H1 (cell line): ENCODE results near the gene RAB3GAP2. TPM values are rescaled to one million over a fixed set of nuclear protein-coding genes. Genes with fewer than 3 reads are reported as not detected.

ENCODE experiments used
- CTCF ChIA-PET: fragments of 300-600 bp; sonication (Branson Sonifier 250); formaldehyde crosslinking; loops from one replicate; lab custom pipeline; 2021; ENCODE audit not compliant: partially characterized antibody; lab: Charles Lee
- POLR2A ChIA-PET: fragments of 300-600 bp; sonication (Branson Sonifier 250); formaldehyde crosslinking; loops from one replicate; lab custom pipeline; 2021; ENCODE audit warnings: inconsistent platforms; ENCODE audit not compliant: partially characterized antibody; lab: Charles Lee
- DNase-seq, 2 experiments: peaks; one replicate each; pipeline versions ENCODE4 v3.0.0 to v3.0.0-alpha.2; 2010 to 2022; ENCODE audit warnings: low spot score in 2 of 2, low read depth in 1 of 2, mixed read lengths in 1 of 2
- FAIRE-seq: peaks from 2 replicates; lab custom pipeline; 2011; peaks lifted over from hg19 to GRCh38; lab: Jason Lieb, UNC
- H2AFZ ChIP-seq: 2 replicates; pipeline ENCODE4 v1.8.1; 2012; ENCODE audit warnings: low read length, inconsistent platforms
- H2AK5ac ChIP-seq: 2 replicates; pipeline ENCODE4 v1.6.1; 2013; ENCODE audit warnings: low read depth, low read length
- H2BK120ac ChIP-seq: replicated peaks from 2 replicates; pipeline ENCODE3; 2013; ENCODE audit warnings: low read depth, low read length, inconsistent platforms
- H2BK12ac ChIP-seq: 2 replicates; pipeline ENCODE4 v1.6.1; 2013; ENCODE audit warnings: low read depth, low read length
- H2BK15ac ChIP-seq: 2 replicates; pipeline ENCODE4 v1.6.1; 2013; ENCODE audit warnings: low read length
- H2BK20ac ChIP-seq: 2 replicates; pipeline ENCODE4 v1.6.1; 2013; ENCODE audit warnings: low read length
- H2BK5ac ChIP-seq: 2 replicates; pipeline ENCODE4 v1.6.1; 2013; ENCODE audit warnings: low read depth, low read length
- H3K14ac ChIP-seq: 2 replicates; pipeline ENCODE4 v1.6.1; 2013; ENCODE audit warnings: inconsistent platforms; ENCODE audit not compliant: insufficient read length
- H3K18ac ChIP-seq: 2 replicates; pipeline ENCODE4 v1.6.1; 2013; ENCODE audit warnings: low read length; ENCODE audit errors: extremely low read depth
- H3K23ac ChIP-seq: 2 replicates; pipeline ENCODE4 v1.6.1; 2013; ENCODE audit warnings: inconsistent platforms; ENCODE audit not compliant: insufficient read length
- H3K23me2 ChIP-seq: 2 replicates; pipeline ENCODE4 v1.6.1; 2013; ENCODE audit warnings: low read depth, low read length
- H3K27ac ChIP-seq: 2 replicates; pipeline ENCODE4 v1.6.1; 2011; ENCODE audit warnings: low read depth, low read length, inconsistent platforms
- H3K27me3 ChIP-seq, 4 experiments: replicated peaks in 1 of 4; 1 replicate in 1 of 4; 2 replicates in 3 of 4; pipeline versions ENCODE4 v1.6.1 to v1.8.1; 2011 to 2013; ENCODE audit warnings: low read length in 3 of 4, mild to moderate bottlenecking in 3 of 4, inconsistent platforms in 2 of 4, mixed read lengths in 2 of 4, moderate library complexity in 1 of 4; ENCODE audit not compliant: control insufficient read depth in 3 of 4, insufficient read depth in 3 of 4; ENCODE audit errors: extremely low read depth in 1 of 4
- H3K36me3 ChIP-seq, 4 experiments: 2 replicates each; pipeline versions ENCODE4 v1.6.1 to v1.8.1; 2011 to 2013; ENCODE audit warnings: mild to moderate bottlenecking in 4 of 4, low read length in 3 of 4, moderate library complexity in 2 of 4, control low read depth in 1 of 4, inconsistent platforms in 1 of 4; ENCODE audit not compliant: insufficient read depth in 4 of 4, control insufficient read depth in 2 of 4
- H3K4ac ChIP-seq: replicated peaks from 2 replicates; pipeline ENCODE3; 2013; ENCODE audit warnings: low read length, low read depth, mixed read lengths, inconsistent platforms; ENCODE audit not compliant: insufficient read length
- H3K4me1 ChIP-seq, 4 experiments: replicated peaks in 1 of 4; 1 replicate in 1 of 4; 2 replicates in 3 of 4; pipeline versions ENCODE4 v1.6.1 to v1.8.1; 2011 to 2013; ENCODE audit warnings: low read length in 3 of 4, inconsistent platforms in 2 of 4, mixed read lengths in 1 of 4; ENCODE audit not compliant: insufficient read depth in 4 of 4, control insufficient read depth in 3 of 4
- H3K4me2 ChIP-seq, 2 experiments: 2 replicates each; pipeline versions ENCODE4 v1.6.1 to v1.8.1; 2011 to 2013; ENCODE audit warnings: low read depth in 2 of 2, low read length in 2 of 2, control low read depth in 1 of 2, inconsistent platforms in 1 of 2, mild to moderate bottlenecking in 1 of 2; ENCODE audit not compliant: insufficient read depth in 1 of 2
- H3K4me3 ChIP-seq, 4 experiments: fragments of 200-600, 300-600 bp in 1 of 4; sonication (generic), shearing (Covaris generic), sonication (Bioruptor Twin) in 1 of 4; 2 replicates each; pipeline versions ENCODE4 v1.5.1 to v1.8.1; 2011 to 2016; ENCODE audit warnings: low read length in 4 of 4, low read depth in 3 of 4, control low read depth in 2 of 4, inconsistent platforms in 2 of 4, mild to moderate bottlenecking in 2 of 4, mixed read lengths in 1 of 4, moderate library complexity in 1 of 4; ENCODE audit not compliant: insufficient read depth in 2 of 4; ENCODE audit errors: extremely low read depth in 1 of 4
- H3K56ac ChIP-seq: replicated peaks from 2 replicates; pipeline ENCODE3; 2013; ENCODE audit warnings: low read depth, mild to moderate bottlenecking, mixed read lengths, low read length, inconsistent platforms; ENCODE audit not compliant: insufficient read length
- H3K79me1 ChIP-seq: 2 replicates; pipeline ENCODE4 v1.6.1; 2013; ENCODE audit warnings: low read depth, low read length, control low read depth
- H3K79me2 ChIP-seq, 2 experiments: 2 replicates each; pipeline versions ENCODE4 v1.6.1 to v1.8.1; 2012 to 2013; ENCODE audit warnings: low read length in 2 of 2, mild to moderate bottlenecking in 2 of 2, inconsistent platforms in 1 of 2; ENCODE audit not compliant: insufficient read depth in 2 of 2, control insufficient read depth in 1 of 2
- H3K9ac ChIP-seq, 4 experiments: replicated peaks in 1 of 4; 1 replicate in 1 of 4; 2 replicates in 3 of 4; pipeline versions ENCODE4 v1.6.1 to v1.8.1; 2011 to 2013; ENCODE audit warnings: low read depth in 3 of 4, low read length in 3 of 4, control low read depth in 2 of 4, mild to moderate bottlenecking in 2 of 4, moderate library complexity in 2 of 4, inconsistent platforms in 1 of 4; ENCODE audit errors: extremely low read depth in 1 of 4
- H3K9me3 ChIP-seq, 2 experiments: 2 replicates each; pipeline versions ENCODE4 v1.6.1 to v1.8.1; 2012 to 2013; ENCODE audit warnings: mild to moderate bottlenecking in 2 of 2, moderate library complexity in 2 of 2, control low read depth in 1 of 2, inconsistent platforms in 1 of 2, low read depth in 1 of 2, low read length in 1 of 2, mixed read lengths in 1 of 2; ENCODE audit not compliant: insufficient read depth in 2 of 2
- H4K20me1 ChIP-seq, 2 experiments: replicated peaks in 1 of 2; 2 replicates each; pipeline versions ENCODE3 to v1.8.1; 2011 to 2013; ENCODE audit warnings: inconsistent platforms in 2 of 2, low read length in 2 of 2, mild to moderate bottlenecking in 1 of 2; ENCODE audit not compliant: insufficient read depth in 2 of 2, control insufficient read depth in 1 of 2
- H4K5ac ChIP-seq: 2 replicates; pipeline ENCODE4 v1.6.1; 2013; ENCODE audit warnings: low read length, low read depth, mixed read lengths, inconsistent platforms; ENCODE audit not compliant: insufficient read length
- H4K8ac ChIP-seq: 2 replicates; pipeline ENCODE4 v1.8.0; 2013; ENCODE audit warnings: mild to moderate bottlenecking, moderate library complexity, low read length, inconsistent platforms; ENCODE audit not compliant: insufficient read depth; ENCODE audit errors: extremely low read depth
- H4K91ac ChIP-seq: replicated peaks from 2 replicates; pipeline ENCODE3; 2013; ENCODE audit warnings: low read length, mixed read lengths, inconsistent platforms; ENCODE audit not compliant: insufficient read length
- BCL11A ChIP-seq, 2 experiments: IDR thresholded peaks; one replicate each; pipeline ENCODE4 v1.6.1; 2011; ENCODE audit warnings: low read depth in 2 of 2, low read length in 2 of 2, mild to moderate bottlenecking in 2 of 2
- CREB1 ChIP-seq: IDR thresholded peaks from 2 replicates; pipeline ENCODE4 v1.6.1; 2012; ENCODE audit warnings: inconsistent platforms
- HDAC2 ChIP-seq, 2 experiments: fragments of 300-600 bp in 1 of 2; sonication (generic) in 1 of 2; IDR thresholded peaks; 2 replicates each; pipeline ENCODE4 v1.6.1; 2011 to 2012; ENCODE audit warnings: low read depth in 2 of 2, low read length in 2 of 2, mild to moderate bottlenecking in 2 of 2, moderate library complexity in 2 of 2, borderline replicate concordance in 1 of 2, inconsistent platforms in 1 of 2
- JUN ChIP-seq: IDR thresholded peaks from 2 replicates; pipeline ENCODE4 v1.6.1; 2011; ENCODE audit warnings: low read depth, mild to moderate bottlenecking, improper control_type of control experiment, low read length
- KDM4A ChIP-seq: IDR thresholded peaks from one replicate; pipeline ENCODE4 v1.7.1; 2012; ENCODE audit warnings: low read depth, mild to moderate bottlenecking, moderate library complexity, low read length, inconsistent platforms; ENCODE audit not compliant: severe bottlenecking
- POLR2AphosphoS5 ChIP-seq: IDR thresholded peaks from 2 replicates; pipeline ENCODE4 v1.6.1; 2011; ENCODE audit warnings: low read depth, low read length
- RBBP5 ChIP-seq: IDR thresholded peaks from 2 replicates; pipeline ENCODE4 v1.7.1; 2012; ENCODE audit warnings: low read depth, mild to moderate bottlenecking, inconsistent platforms, low read length, moderate library complexity, borderline replicate concordance
- SIN3A ChIP-seq, 2 experiments: IDR thresholded peaks in 1 of 2; conservative IDR thresholded peaks in 1 of 2; 2 replicates each; pipeline ENCODE4 v1.6.1; 2011 to 2012; ENCODE audit warnings: low read length in 2 of 2, improper control_type of control experiment in 1 of 2, low read depth in 1 of 2, mild to moderate bottlenecking in 1 of 2
- SIRT6 ChIP-seq: IDR thresholded peaks from one replicate; pipeline ENCODE4 v1.7.1; 2012; ENCODE audit warnings: low read length, inconsistent platforms
- SP1 ChIP-seq: IDR thresholded peaks from 2 replicates; pipeline ENCODE4 v1.6.1; 2011; ENCODE audit warnings: low read depth, low read length
- SP4 ChIP-seq: IDR thresholded peaks from 2 replicates; pipeline ENCODE4 v1.6.1; 2012; ENCODE audit warnings: low read length, inconsistent platforms
- TAF7 ChIP-seq: optimal IDR thresholded peaks from 2 replicates; pipeline ENCODE3; 2011; ENCODE audit warnings: low read depth, mild to moderate bottlenecking, inconsistent platforms, low read length, moderate library complexity, borderline replicate concordance
- WGBS, 2 experiments: shearing (Covaris generic) in 1 of 2; methylation state at CpG; one replicate each; pipeline versions ENCODE4 v1.1.6 to v1.1.7; 2013 to 2015; ENCODE audit warnings: low lambda C conversion rate in 2 of 2, mixed read lengths in 2 of 2, inconsistent platforms in 1 of 2, low coverage in 1 of 2, missing lambda C conversion rate in 1 of 2; ENCODE audit not compliant: insufficient replicate concordance in 2 of 2, insufficient coverage in 1 of 2, insufficient read length in 1 of 2; ENCODE audit errors: extremely low coverage in 1 of 2, missing lambda C conversion rate in 1 of 2; 5-methylcytosine and 5-hydroxymethylcytosine counted together
- polyA plus RNA-seq, 7 experiments: library from polyadenylated mRNA; depleted of rRNA in 3 of 7; stranded (reverse) in 5 of 7; unstranded in 2 of 7; fragments of >200 nt in 5 of 7; fragments of 200-250 nt in 2 of 7; gene quantifications; 1 replicate in 5 of 7; 2 replicates in 1 of 7; 4 replicates in 1 of 7; pipeline versions ENCODE4 v1.2.1 to v1.2.3, GENCODE V29; 2011 to 2013; ENCODE audit warnings: missing spikeins in 2 of 7, mixed read lengths in 2 of 7
- total RNA-seq: library from RNA; stranded (reverse); fragmentation: NEBNext Ultra II Directional; extraction: Animal tissue kit (Norgen Biotek cat#: 25700); gene quantifications from 2 replicates; pipeline ENCODE4 v1.2.1, GENCODE V29; 2021
- TF ChIP-seq, protein P1 (sequence below): IDR thresholded peaks from 2 replicates; pipeline ENCODE4 v1.6.1; 2012; ENCODE audit warnings: inconsistent platforms

RAB3GAP2 gene
- total and polyA plus RNA-seq, 2 of the 8 experiments (the other 6 are each of a cell fraction or from before 2014, with no cell fraction given), result 19.7 to 52.7 TPM

DNA sequence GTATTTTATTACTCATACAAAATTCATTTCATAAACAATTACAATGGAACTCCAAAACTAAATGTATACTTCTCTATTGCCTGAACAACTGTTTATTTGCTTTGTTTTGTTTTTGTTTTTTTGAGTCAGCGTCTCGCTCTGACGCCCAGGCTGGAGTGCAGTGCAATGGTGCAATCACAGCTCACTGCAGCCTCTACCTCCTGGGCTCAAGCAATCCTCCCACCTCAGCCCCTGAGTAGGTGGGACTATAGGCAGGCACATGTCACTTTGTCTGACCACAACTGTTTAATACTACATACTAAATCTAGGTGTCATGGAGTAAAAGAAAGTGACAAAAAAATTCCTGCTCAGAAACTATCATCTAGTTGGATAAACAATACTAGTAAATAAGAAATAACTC, 49.3 kb downstream of the RAB3GAP2 start:
- no peak overlapping the region for H4K91ac ChIP-seq
- ChIA-PET POLR2A (no interaction called here), CTCF (interaction anchor here (0.9 kb wide), 1 partner anchor 54 kb away, joined by 4 read pairs; no protein-coding TSS in a partner anchor)
- no peaks in the 10 kb centered on the region for H3K9me3 ChIP-seq
- H2BK15ac ChIP-seq, result no peak overlapping the region
- H3K14ac ChIP-seq, result no peak overlapping the region
- H2BK5ac ChIP-seq, result no peak overlapping the region
- peaks cover 0 to 9% (median 3%) of the 10 kb centered on the region in 4 experiments; a peak in 4 of 7 replicates for H3K4me1 ChIP-seq
- peaks cover 0 to 66% of the 10 kb centered on the region in 2 experiments; a peak in 2 of 4 replicates for H3K79me2 ChIP-seq
- H2BK120ac ChIP-seq, result no peak overlapping the region
- H3K4ac ChIP-seq, result no peak overlapping the region
- H3K4me2 ChIP-seq, result no peak overlapping the region
- no peak overlapping the region for H2BK12ac ChIP-seq
- H3K27ac ChIP-seq, result no peak overlapping the region
- FAIRE-seq (no peak), DNase-seq (no peak)
- TF ChIP-seq POLR2AphosphoS5 (no peak), SIRT6 (no peak), CREB1 (no peak), RBBP5 (no peak), KDM4A (no peak), TAF7 (no peak), SP1 (no peak), SIN3A (conservative IDR thresholded peaks at IDR 0.05 in 1 of 2, IDR thresholded peaks at IDR 0.05 in 1 of 2; ENCODE audit: low read depth in 1 of 2, low read length in 2 of 2) (no peak), JUN (no peak), SP4 (no peak), BCL11A (IDR thresholded peaks at IDR 0.05; ENCODE audit: low read depth in 2 of 2, low read length in 2 of 2) (no peak), HDAC2 (IDR thresholded peaks at IDR 0.05; ENCODE audit: borderline replicate concordance in 1 of 2, low read depth in 2 of 2, low read length in 2 of 2) (no peak)
- TF ChIP-seq, protein P1, sequence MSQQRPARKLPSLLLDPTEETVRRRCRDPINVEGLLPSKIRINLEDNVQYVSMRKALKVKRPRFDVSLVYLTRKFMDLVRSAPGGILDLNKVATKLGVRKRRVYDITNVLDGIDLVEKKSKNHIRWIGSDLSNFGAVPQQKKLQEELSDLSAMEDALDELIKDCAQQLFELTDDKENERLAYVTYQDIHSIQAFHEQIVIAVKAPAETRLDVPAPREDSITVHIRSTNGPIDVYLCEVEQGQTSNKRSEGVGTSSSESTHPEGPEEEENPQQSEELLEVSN, result no peak
- H4K20me1 ChIP-seq, result no peaks in the 10 kb centered on the region
- no peak overlapping the region for H3K23ac ChIP-seq
- H3K18ac ChIP-seq, result no peak overlapping the region
- H4K5ac ChIP-seq, result no peak overlapping the region
- H3K9ac ChIP-seq, result no peak overlapping the region
- 97% methylated on average over 3 of the region's 3 CpGs; no CpG with 5 or more reads in 1 of the 2 experiments for WGBS, 2 experiments
- H3K27me3 ChIP-seq, result no peaks in the 10 kb centered on the region
- no peak overlapping the region for H4K8ac ChIP-seq
- H3K4me3 ChIP-seq, result no peak overlapping the region
- H2AK5ac ChIP-seq, result no peak overlapping the region
- no peaks in the 10 kb centered on the region for H3K23me2 ChIP-seq
- H3K36me3 ChIP-seq, result no peaks in the 10 kb centered on the region; a peak in 1 of 8 replicates
- H3K56ac ChIP-seq, result no peak overlapping the region
- no peak overlapping the region for H2AFZ ChIP-seq
- no peak overlapping the region for H2BK20ac ChIP-seq
- peaks cover 2% of the 10 kb centered on the region; the same call in 1 of the 2 replicates for H3K79me1 ChIP-seq
